Glomerular visceral epithelial cell (primary cell): ENCODE results near the gene GHRHR.
A peak's percentile ranks its signal among the peaks of the same experiment; 100 is the strongest.

Source experiments
- DNase-seq: peaks from one replicate; pipeline ENCODE4 v3.0.0-alpha.2; 2016; ENCODE audit errors: extremely low spot score

GHRHR gene

GRCh38 chr7:30984359-30985107, 20.8 kb downstream of the GHRHR start:
- DNase-seq, result peak; percentile 6

- DNase-seq, result no peak
Observed at GRCh38 chr7:30985756-30986155, 22.0 kb downstream of the GHRHR start.

DNA sequence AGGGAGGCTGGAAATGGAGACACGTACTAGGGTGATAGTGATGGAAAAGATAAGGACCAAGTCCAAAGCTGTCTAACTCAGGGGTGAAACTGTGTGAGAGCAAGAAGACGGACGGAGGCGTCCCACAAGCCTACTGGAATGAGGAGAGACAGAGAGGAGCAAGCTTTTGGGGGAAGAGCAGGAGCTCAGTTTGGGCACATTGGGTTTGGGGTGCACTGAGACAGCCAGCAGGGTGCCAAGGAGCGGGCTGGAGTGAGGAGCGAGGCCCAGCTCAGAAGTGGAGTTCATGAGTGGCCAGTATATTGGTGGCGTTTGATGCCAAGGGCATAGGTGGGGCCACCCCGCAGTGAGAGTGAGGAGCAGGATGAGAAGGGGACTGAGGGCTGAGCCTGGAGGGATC, 22.6 kb downstream of the GHRHR start:
- DNase-seq, result no peak

DNA sequence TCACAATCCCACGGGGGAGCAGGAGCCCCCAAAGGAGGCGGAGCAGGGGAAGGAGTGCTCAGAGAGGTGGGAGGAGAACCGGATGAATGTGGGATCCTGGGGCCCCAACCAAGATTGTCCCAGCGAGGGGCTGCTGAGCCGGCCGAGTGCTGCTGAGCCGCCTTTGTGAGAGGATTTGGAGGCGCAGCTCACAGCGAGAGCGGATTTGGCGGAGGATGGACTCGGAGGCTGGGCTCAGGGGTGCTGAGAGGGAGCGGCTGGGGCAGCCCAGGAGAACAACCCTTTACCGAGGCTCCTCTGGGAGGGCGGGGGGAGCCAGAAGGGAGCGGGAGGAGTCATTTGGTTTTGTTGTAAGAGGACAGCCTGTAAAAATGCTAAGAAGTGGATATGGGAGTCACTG, 23.0 kb downstream of the GHRHR start:
- DNase-seq, result no peak

- DNase-seq, result no peak
Observed at GRCh38 chr7:30987178-30987577, 23.4 kb downstream of the GHRHR start.

DNA sequence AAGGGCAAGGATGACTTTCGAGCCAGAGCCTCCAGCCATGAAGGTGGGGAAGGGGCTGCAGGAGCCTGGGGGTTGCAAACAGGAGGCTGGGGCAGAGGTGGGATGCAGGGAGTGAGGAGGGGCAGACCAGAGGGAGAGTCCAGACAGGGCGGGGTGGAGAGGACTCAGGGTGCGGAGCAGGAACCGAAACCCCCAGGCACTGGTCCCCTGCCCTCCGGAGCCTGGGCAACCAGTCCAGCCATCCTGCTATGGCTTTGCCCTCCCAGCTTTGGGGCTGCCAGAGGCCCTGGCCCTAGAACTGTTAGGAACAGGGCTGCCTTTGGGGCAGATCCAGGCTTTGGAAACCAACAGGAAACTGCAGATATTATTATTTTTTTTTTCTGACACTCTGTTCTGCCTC, 24.2 kb downstream of the GHRHR start:
- DNase-seq, result no peak

DNA sequence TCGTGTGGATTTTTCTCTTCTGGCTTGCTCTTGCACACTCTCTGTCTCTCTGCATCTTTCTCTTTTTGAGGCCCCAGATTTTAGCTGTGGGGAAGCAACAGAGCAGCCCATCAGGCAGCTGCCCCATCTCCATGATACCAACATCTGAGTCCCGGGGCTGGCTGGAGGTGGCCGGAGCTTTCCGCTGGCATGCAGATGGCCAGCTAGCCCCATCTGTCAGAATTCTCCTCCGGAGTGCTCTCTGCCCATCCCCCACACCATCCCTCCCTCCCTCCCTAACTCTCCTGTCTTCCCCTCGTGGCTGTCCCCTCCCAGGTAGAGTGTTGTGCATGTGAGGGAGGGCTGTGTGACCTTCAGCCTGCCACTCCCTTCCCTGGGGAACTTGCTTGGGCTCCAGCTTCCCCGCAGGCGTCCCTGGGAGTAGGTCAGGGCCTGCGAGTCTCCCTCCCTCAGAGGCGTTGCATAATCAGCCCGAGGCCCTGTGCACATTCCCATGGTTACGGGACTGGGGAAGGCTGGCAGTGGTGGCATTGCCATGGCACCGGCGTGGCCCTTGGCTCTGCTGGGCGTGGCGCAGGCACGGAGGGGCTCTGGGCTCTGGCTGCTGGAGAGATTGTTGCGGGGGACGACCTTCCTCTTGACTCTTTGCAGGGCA, 24.7 kb downstream of the GHRHR start:
- no peak for DNase-seq

DNA sequence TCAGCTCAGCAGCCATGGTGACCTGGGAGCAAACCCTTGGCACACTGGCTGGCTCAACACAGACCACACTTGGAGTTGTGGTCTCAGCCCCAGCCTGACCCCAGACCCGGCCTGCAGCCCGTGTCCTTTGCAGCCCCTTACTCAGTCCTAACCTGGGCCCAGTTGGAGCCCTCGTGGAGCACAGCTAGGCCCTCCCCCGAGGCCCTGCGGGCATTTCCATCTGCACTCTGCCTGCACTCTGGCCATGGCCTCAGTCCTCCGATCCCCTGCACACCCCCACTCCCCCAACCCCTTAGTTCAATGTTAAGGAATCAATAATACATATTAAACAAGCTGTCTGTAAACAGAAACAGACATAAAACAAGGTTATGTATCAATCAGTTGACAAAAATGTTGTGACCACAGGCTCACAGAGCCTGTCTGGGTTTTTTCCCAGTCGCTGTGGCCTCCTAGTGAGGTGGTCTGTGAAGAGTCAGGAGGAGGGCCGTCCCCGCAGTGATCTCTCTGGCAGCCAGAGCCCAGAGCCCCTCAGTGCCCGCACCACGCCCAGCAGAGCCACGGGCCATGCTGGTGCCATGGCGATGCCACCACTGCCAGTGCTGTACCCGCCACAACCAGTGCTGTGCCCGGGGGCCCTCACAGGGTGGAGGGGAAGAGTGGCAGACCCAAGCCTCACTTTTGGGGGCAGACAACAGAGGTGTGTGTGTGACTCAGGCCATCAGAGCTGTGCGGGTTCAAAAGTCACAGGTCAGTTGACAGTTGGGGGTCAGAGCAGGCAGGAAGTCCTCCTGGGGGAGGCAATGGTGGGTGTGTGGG, 25.5 kb downstream of the GHRHR start:
- DNase-seq, result no peak

- DNase-seq, result no peak
Observed at GRCh38 chr7:30989824-30990672, 26.3 kb downstream of the GHRHR start.

DNA sequence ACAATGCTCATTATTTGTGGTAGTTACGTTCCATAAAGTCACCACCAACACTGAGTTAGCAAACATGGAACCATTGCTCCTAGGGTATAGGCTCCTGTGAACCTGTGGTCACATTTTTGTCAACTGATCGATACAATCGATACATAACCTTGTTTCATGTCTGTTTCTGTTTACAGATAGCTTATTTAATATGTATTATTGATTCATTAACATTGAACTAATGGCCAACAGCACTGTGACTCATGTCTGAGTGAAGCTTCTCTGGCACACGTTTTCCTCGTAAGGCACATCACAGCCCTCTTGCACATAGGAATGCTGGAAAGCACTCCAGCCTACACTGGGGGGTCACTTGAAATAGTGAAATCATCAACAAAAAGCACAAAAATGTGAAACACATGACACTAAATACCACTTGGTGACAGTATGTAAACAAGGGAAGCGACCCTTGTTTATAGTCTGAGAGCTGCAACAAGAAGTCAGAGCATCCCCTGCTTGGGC, 27.0 kb downstream of the GHRHR start:
- no peak for DNase-seq

- DNase-seq, result no peak
Observed at GRCh38 chr7:30992414-30992813, 28.7 kb downstream of the GHRHR start.

DNA sequence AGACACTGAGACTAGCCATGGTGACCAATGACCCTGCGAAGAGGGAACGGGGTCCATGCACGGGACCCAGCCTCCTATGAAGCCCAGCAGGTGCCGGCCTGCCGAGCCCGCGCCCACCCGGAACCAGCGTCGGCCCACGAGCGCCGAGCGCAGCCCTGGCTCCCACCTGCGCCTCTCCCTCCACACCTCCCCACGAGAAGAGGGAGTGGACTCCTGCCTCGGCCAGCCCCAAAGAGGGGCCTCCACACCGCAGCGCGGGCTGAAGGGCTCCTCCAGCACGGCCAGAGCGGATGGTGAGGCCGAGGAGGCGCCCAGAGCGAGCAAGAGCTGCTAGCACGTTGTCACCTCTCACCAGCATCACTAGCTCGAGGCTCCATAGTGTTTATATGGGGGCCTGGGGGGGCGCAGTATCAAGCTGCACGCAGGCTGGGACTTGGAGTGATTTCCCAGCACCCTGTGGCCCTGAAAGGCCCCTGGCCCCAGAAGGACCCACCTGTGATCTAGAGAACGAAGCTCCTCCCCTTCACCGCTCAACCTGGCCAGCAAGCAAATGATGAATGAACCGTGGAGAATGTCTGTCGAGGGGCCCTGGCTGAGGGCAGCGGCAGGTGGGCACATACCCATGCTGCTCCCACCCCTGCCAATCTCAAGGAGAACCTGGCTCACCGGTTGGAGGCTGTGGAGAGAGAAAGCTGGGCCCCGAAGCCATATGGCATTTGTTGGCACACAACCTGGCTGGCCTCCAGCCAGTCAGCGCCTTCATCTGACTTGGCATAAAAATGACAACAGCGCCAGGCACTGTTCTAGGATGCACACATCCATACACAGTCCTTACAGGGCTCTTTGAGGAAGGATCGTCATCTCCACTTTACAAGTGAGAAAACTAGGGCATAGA, 30.7 kb downstream of the GHRHR start:
- no peak for DNase-seq

DNA sequence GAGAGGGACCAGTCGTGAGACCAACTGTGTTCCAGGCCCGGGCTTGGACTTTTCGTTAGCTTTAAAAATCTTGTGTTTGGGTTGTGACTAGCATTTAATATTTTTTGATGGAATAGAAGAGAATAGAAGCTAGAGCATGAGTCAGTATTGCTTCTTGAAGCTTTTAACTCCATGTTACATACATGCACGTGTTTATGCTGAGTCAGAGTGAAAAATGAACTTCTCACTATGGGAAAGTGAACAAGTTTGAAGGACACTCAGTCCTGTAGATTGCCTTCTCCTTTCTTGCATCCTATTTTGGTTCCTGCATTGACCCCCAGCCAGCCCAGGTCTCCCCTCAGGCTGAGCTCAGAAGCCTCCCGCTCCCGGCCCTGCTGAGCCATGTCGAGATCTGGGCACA, 31.8 kb downstream of the GHRHR start:
- no peak for DNase-seq

DNA sequence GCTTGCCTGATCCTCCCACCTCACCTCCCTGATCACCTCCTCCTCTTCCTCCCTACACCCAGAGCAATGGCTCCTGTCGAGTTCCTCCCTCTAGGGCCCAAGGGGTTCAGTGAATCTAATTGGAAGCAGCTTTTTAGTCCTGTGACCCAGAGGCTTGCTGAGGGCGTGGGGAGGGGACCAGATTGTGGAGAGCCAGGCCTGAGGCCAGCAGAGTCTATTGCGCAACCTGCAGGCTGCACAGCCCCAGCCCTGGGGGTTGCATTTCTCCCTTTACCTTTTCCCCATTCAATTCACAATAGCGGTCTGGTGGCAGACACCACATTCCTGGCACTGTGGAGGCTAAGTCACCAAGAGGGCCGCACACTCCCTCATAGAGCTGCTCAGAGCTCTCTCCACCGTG, 32.5 kb downstream of the GHRHR start:
- no peak for DNase-seq

DNA sequence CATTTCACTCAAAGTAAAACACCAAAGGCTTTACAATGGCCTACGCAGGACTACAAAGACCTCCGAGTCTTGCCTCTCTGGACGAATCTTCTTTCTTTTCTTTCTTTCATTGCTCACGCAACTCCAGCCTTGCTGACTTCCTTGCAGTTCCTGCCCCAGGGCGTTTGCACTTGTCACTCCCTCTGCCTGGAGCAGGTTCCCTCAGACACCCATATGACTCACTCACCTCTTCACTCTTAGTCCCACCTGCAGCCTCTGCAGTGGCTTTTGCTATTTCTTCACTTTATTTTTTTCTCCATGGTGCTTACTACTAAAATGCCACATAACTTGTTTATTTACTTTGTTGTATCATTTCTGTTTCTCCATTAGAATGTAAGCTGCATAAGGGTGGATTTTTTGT, 33.1 kb downstream of the GHRHR start:
- no peak for DNase-seq

DNA sequence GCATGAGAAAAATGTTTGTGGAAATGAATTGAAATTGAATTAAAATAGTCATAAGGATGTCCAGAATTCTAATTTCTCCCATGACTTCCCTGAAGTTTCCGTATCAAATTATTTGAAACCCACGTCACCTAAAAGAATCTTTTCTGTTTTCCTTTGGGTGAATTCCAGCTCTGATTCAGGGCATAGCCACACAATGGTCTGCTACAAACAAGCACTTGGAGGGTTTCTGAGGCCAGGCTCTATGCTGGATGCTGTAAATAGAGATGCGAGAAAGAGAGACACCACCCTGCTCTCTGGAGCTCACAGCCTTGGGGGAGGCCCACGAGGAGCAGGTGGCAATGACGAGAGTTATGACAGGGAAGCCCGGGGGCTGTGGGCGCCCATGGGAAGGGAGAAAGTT, 33.6 kb downstream of the GHRHR start:
- no peak for DNase-seq

- no peak for DNase-seq
Observed at GRCh38 chr7:30998180-30998579, 34.4 kb downstream of the GHRHR start.

DNA sequence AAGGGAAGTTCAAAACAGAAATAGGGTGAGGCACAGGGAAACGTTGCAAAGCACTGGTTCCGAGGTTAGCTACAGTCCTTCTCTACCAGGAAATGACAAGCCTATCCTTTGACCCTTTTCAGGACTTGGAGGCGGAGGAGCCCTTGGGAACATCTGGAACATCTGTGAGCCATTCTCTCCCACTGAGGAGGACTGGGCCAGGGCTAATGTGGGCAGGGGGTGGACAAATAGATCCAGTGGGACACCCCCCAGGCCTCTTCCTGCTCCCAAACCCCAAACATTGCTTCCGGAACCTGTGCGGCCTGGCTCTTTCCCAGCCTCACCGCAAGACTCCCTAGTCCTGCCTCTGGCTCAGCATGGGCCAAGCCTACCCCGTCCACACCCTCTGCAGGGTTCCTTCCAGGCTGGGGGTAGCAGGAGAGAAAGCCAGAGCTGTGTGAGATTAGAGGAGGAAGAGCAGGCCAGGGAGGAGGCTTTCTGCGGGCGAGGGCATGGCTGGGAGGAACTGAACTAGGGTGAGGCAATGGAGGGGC, 36.5 kb downstream of the GHRHR start:
- no peak for DNase-seq

GRCh38 chr7:31000779-31001178, 37.0 kb downstream of the GHRHR start:
- DNase-seq, result no peak

DNA sequence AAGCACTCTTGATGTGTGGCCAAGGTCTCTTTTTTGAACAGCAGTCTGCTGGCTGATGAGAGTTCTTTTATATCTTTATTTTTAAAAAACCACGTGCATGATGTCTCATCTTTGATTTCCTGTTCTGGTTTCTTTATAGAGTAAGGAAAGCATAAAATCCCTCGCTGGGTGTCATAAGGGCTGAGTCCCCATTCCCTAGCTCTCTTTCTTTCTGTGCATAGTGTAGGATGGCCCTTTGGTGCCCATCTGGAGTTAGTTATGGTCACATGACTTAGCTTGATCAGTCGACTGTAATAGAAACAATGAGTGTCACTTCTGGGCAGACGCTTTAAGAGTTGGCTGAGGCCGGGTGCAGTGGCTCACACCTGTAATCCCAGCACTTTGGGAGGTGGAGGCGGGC, 38.5 kb downstream of the GHRHR start:
- DNase-seq, result no peak
